Measurements from ENCODE around the gene NFKBIZ.

Gene NFKBIZ

GRCh38 chr3:101824702-101825101 lies 24.6 kb upstream of the NFKBIZ start:
- peak; percentile 83 for FAIRE-seq
- peak; percentile 56 for DNase-seq (ENCODE audit: low spot score)

GRCh38 chr3:101825904-101826445 lies 23.3 kb upstream of the NFKBIZ start:
- FAIRE-seq (peak; percentile 55), DNase-seq (ENCODE audit: low spot score) (no peak)

GRCh38 chr3:101827211-101828174 lies 21.8 kb upstream of the NFKBIZ start:
- DNase-seq (ENCODE audit: low spot score) (peak; percentile 84), FAIRE-seq (peak; percentile 83)

- DNase-seq (ENCODE audit: low spot score) (no peak), FAIRE-seq (no peak)
Observed at GRCh38 chr3:101828276-101828675, 21.0 kb upstream of the NFKBIZ start.

- FAIRE-seq (peak; percentile 24), DNase-seq (ENCODE audit: low spot score) (peak; percentile 68)
Observed at GRCh38 chr3:101828691-101829436, 20.4 kb upstream of the NFKBIZ start.

GRCh38 chr3:101829437-101829830 lies 19.9 kb upstream of the NFKBIZ start:
- DNase-seq (ENCODE audit: low spot score) (no peak), FAIRE-seq (no peak)

GRCh38 chr3:101829874-101830273 lies 19.4 kb upstream of the NFKBIZ start:
- no peak for FAIRE-seq
- no peak for DNase-seq (ENCODE audit: low spot score)

GRCh38 chr3:101833446-101833974 lies 15.8 kb upstream of the NFKBIZ start:
- DNase-seq (ENCODE audit: low spot score) = no peak
- no peak for FAIRE-seq

- DNase-seq (ENCODE audit: low spot score) (no peak), FAIRE-seq (no peak)
Observed at GRCh38 chr3:101835676-101836075, 13.6 kb upstream of the NFKBIZ start.

GRCh38 chr3:101836160-101836559 lies 13.2 kb upstream of the NFKBIZ start:
- DNase-seq (ENCODE audit: low spot score) = no peak
- FAIRE-seq = no peak

GRCh38 chr3:101836652-101837598 lies 12.4 kb upstream of the NFKBIZ start:
- DNase-seq (ENCODE audit: low spot score) (no peak), FAIRE-seq (peak; percentile 78)

- DNase-seq (ENCODE audit: low spot score) = no peak
- no peak for FAIRE-seq
Observed at GRCh38 chr3:101838691-101839090, 10.6 kb upstream of the NFKBIZ start.

GRCh38 chr3:101840066-101840465 lies 9.2 kb upstream of the NFKBIZ start:
- DNase-seq (ENCODE audit: low spot score) (no peak), FAIRE-seq (no peak)

GRCh38 chr3:101842245-101842934 lies 6.9 kb upstream of the NFKBIZ start:
- peak; percentile 93 for FAIRE-seq

GRCh38 chr3:101842935-101843330 lies 6.4 kb upstream of the NFKBIZ start:
- no peak for FAIRE-seq
- no peak for DNase-seq (ENCODE audit: low spot score)

More at GRCh38 chr3:101842245-101842934, 6.9 kb upstream of the NFKBIZ start:
- peak; percentile 82 for DNase-seq (ENCODE audit: low spot score)

- DNase-seq (ENCODE audit: low spot score) (no peak), FAIRE-seq (no peak)
Observed at GRCh38 chr3:101845425-101845824, 3.9 kb upstream of the NFKBIZ start.

- FAIRE-seq = no peak
Observed at GRCh38 chr3:101846709-101847108, 2.6 kb upstream of the NFKBIZ start.

GRCh38 chr3:101847328-101847727 lies 2.0 kb upstream of the NFKBIZ start:
- FAIRE-seq = peak; percentile 22
- DNase-seq (ENCODE audit: low spot score) = peak; percentile 68

More at GRCh38 chr3:101846709-101847108, 2.6 kb upstream of the NFKBIZ start:
- no peak for DNase-seq (ENCODE audit: low spot score)

- DNase-seq (ENCODE audit: low spot score) = no peak
- FAIRE-seq = peak; percentile 14
Observed at GRCh38 chr3:101848326-101848725, 988 bp upstream of the NFKBIZ start.

GRCh38 chr3:101849714-101850245 lies 466 bp downstream of the NFKBIZ start:
- no peak for DNase-seq (ENCODE audit: low spot score)
- no peak for FAIRE-seq

Measured in RCC 7860 (cell line).